Heart right ventricle (tissue), 16 donors: ENCODE results near the gene NT5DC2. TPM values are rescaled to one million over a fixed set of nuclear protein-coding genes. Genes with fewer than 3 reads are reported as not detected.

Experiments used
- ATAC-seq, 8 donors: fragments of 200-7000 bp; cut with Tn5 transposase; one replicate each; pipeline ENCODE4 v1.9.1; 2020; ENCODE audit warnings: mild to moderate bottlenecking in 8 of 8, moderate library complexity in 8 of 8, moderate number of reproducible peaks in 1 of 8
- DNase-seq, 2 donors: peaks; one replicate each; pipeline ENCODE4 v3.0.0-alpha.2; 2020
- H3K27ac ChIP-seq, 10 donors: fragments of 200-600 bp; sonication (generic) in 2 of 10; one replicate each; pipeline versions ENCODE4 v1.5.0 to v1.8.0; 2020 to 2022; ENCODE audit warnings: mild to moderate bottlenecking in 3 of 10
- H3K27me3 ChIP-seq, 7 donors: fragments of 200-600 bp; one replicate each; pipeline ENCODE4 v1.8.0; 2021 to 2022; ENCODE audit warnings: mild to moderate bottlenecking in 2 of 7
- H3K36me3 ChIP-seq, 9 donors: fragments of 200-600 bp; sonication (generic) in 1 of 9; one replicate each; pipeline versions ENCODE4 v1.5.0 to v1.8.0; 2020 to 2022; ENCODE audit warnings: mild to moderate bottlenecking in 2 of 9
- H3K4me1 ChIP-seq, 9 donors: fragments of 200-600 bp; sonication (generic) in 1 of 9; one replicate each; pipeline versions ENCODE4 v1.5.0 to v1.8.0; 2020 to 2022; ENCODE audit warnings: mild to moderate bottlenecking in 4 of 9
- H3K4me3 ChIP-seq, 10 donors: fragments of 200-600 bp; sonication (generic) in 2 of 10; one replicate each; pipeline versions ENCODE4 v1.5.0 to v1.8.0; 2020 to 2022; ENCODE audit warnings: mild to moderate bottlenecking in 7 of 10, moderate library complexity in 2 of 10
- H3K9me3 ChIP-seq, 11 donors: fragments of 200-600 bp in 10 of 11; sonication (generic) in 2 of 11; one replicate each; pipeline versions ENCODE4 v1.5.0 to v1.8.0; 2013 to 2022; ENCODE audit warnings: mild to moderate bottlenecking in 2 of 11, control low read depth in 1 of 11, moderate library complexity in 1 of 11
- WGBS, 2 donors: extraction: QIAGEN DNeasy Blood & Tissue Kit; methylation state at CpG; one replicate each; pipeline ENCODE4 v1.1.7; 2013; ENCODE audit warnings: inconsistent platforms in 1 of 2; 5-methylcytosine and 5-hydroxymethylcytosine counted together
- intact Hi-C, 10 donors: fragments of 100-400 bp; cut with DNase I; formaldehyde crosslinking; loops; one replicate each; pipeline versions ENCODE4 v1.11.1 to v1.14.2; 2022
- polyA plus RNA-seq, 2 donors: library from polyadenylated mRNA; stranded (reverse); fragments of 200-250 nt; gene quantifications; one replicate each; pipeline ENCODE4 v1.2.3, GENCODE V29; 2013
- total RNA-seq, 10 donors: library from RNA; stranded (reverse); fragmentation: NEBNext Ultra II Directional in 3 of 10; extraction: Animal tissue kit (Norgen Biotek cat#: 25700) in 3 of 10; gene quantifications; one replicate each; pipeline versions ENCODE4 v1.2.1 to v1.2.4, GENCODE V29; 2021 to 2023
- TF ChIP-seq, protein P1 (sequence below), 9 donors: fragments of 200-600 bp; sonication (generic) in 2 of 9; IDR thresholded peaks; one replicate each; pipeline versions ENCODE4 v1.5.0 to v1.8.0; 2021 to 2022; ENCODE audit warnings: antibody characterized with exemption in 9 of 9, mild to moderate bottlenecking in 5 of 9, moderate library complexity in 1 of 9
- donor health status: Arrhythmogenic right ventricular cardiomyopathy.
- donor health status: ischemic (EF 13 %, LVEDD 7.1; RV severe dilation, severe dysfunction).
- donor health status: healthy with polysubstance abuse.
- donor health status: DM: no; HTN: yes; CAD: no.
- donor health status: DM: no; HTN: no; CAD: no.
- donor health status: ischemic (EF 25% LVEDD 6.9; RV normal size, moderate dysfunction).
- donor health status: ischemic (EF 25% LVEDD 5.7; RV mildly dilated, moderate dysfunction).
- donor health status: healthy.
- donor health status: DM: yes; HTN: yes; CAD: no.
- donor health status: Ischemic cardiomyopathy.
- donor health status: ischemic (EF 35%, LVEDD 5.7; RV mildly dilated, moderate dysfunction).
- donor health status: nonischemic (EF 11% LVEDD 7.7; RV severe dilation, severe dysfunction).
- donor health status: DM: yes; HTN: yes; CAD: no.
- donor health status: PGD.
- donor health status: ischemic (EF 29% LVEDD 5.4; RV normal size, mild dysfunction).
- donor health status: nonischemic (EF 23%, LVEDD 6.1; RV moderate dilation, normal function).

The NT5DC2 gene
- total and polyA plus RNA-seq, 12 donors, result 25.1 to 138 (median 54.5) TPM

DNA sequence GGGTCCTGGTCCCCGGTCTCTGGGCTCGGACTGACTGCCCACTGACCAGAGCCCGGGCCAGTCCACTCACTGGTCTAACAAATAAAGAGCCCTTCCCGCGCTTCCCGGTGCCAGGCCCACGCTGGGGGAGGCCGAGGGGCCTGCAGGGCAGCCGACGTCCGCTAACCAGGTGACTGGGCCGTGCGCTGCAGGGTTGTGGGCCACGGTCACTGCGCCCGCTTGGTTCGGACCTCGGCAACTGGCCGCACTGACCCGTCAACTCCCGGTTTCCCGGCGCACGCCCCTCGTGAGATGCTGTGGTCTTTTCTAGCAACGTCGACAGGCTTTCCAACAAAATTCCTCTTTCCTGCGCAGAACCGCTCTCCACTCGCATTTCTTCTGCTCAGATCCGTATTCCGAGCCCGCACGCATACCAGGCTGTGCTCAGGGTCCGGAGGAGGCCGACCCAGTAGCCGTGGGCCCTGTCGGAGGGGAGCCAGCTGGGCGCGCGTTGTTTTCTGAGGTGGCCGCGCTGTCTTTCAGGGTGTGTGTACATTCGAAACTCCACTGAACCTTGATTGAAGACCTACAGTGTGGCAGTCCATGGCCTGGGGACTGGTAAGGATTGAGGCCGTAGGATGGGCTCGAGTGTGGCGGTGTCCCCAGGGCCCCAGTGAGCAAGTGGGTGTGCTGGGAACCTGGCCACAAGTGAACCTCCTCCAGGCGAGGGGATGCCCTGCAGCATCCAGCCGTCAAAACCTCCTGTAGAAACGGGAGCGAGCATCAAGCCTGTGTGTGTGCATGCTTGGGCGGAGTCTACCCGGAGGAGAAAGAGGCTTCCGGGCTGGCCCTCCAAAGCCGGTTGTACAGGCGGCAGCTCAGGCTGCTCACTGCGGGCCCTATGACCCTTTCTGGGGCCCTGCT is 875 bp upstream of the NT5DC2 start:
- Histone ChIP-seq H3K9me3 (no peaks in the 10 kb centered on the region), H3K4me1 (peaks cover 44 to 88% (median 69%) of the 10 kb centered on the region in 9 donors), H3K27ac (peak overlapping the region; percentile 71 to 87 (median 82)), H3K36me3 (peaks cover 0 to 5% (median 0%) of the 10 kb centered on the region in 9 donors), H3K4me3 (peak overlapping the region; percentile 45 to 68 (median 60)), H3K27me3 (no peaks in the 10 kb centered on the region)
- intact Hi-C loops, result loop anchor here in 6 of 10 donors (5.0 kb wide), 3 partner anchors 42 to 62 kb away; no protein-coding TSS in a partner anchor
- WGBS, 2 donors, result 53 to 62% methylated on average over 57 of the region's 57 CpGs
- ATAC-seq, result no peak
- TF ChIP-seq, protein P1, sequence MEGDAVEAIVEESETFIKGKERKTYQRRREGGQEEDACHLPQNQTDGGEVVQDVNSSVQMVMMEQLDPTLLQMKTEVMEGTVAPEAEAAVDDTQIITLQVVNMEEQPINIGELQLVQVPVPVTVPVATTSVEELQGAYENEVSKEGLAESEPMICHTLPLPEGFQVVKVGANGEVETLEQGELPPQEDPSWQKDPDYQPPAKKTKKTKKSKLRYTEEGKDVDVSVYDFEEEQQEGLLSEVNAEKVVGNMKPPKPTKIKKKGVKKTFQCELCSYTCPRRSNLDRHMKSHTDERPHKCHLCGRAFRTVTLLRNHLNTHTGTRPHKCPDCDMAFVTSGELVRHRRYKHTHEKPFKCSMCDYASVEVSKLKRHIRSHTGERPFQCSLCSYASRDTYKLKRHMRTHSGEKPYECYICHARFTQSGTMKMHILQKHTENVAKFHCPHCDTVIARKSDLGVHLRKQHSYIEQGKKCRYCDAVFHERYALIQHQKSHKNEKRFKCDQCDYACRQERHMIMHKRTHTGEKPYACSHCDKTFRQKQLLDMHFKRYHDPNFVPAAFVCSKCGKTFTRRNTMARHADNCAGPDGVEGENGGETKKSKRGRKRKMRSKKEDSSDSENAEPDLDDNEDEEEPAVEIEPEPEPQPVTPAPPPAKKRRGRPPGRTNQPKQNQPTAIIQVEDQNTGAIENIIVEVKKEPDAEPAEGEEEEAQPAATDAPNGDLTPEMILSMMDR (IDR thresholded peaks at IDR 0.05), result no peak
- peak in 1 of 2 donors; percentile 30 for DNase-seq

- Histone ChIP-seq H3K4me3 (peak overlapping the region; percentile 58 to 73 (median 68)), H3K9me3 (no peaks in the 10 kb centered on the region), H3K27ac (peak overlapping the region; percentile 42 to 91 (median 82)), H3K27me3 (no peaks in the 10 kb centered on the region), H3K36me3 (peaks cover 0 to 12% (median 2%) of the 10 kb centered on the region in 9 donors), H3K4me1 (peaks cover 43 to 86% (median 73%) of the 10 kb centered on the region in 9 donors)
- intact Hi-C loops, result loop anchor here in 2 of 10 donors (5.0 kb wide), 2 partner anchors 41 to 51 kb away; no protein-coding TSS in a partner anchor
- TF ChIP-seq, protein P1 (IDR thresholded peaks at IDR 0.05), result no peak
- WGBS, 2 donors, result 3 to 4% methylated on average over 77 to 78 of the region's 78 CpGs
- ATAC-seq (no peak), DNase-seq (peak in 1 of 2 donors; percentile 47)
Observed at GRCh38 chr3:52532838-52533622, 627 bp downstream of the NT5DC2 start.

- peaks cover 38 to 86% (median 68%) of the 10 kb centered on the region in 9 donors for H3K4me1 ChIP-seq
- 42 to 43% methylated on average over 5 of the region's 5 CpGs for WGBS, 2 donors
- H3K9me3 ChIP-seq, result no peaks in the 10 kb centered on the region
- TF ChIP-seq, protein P1 (IDR thresholded peaks at IDR 0.05), result no peak
- peak overlapping the region; percentile 58 to 73 (median 68) for H3K4me3 ChIP-seq
- H3K27me3 ChIP-seq, result no peaks in the 10 kb centered on the region
- peak overlapping the region; percentile 42 to 91 (median 82) for H3K27ac ChIP-seq
- DNase-seq (no peak), ATAC-seq (no peak)
- peaks cover 0 to 17% (median 7%) of the 10 kb centered on the region in 9 donors for H3K36me3 ChIP-seq
- intact Hi-C loops, result loop anchor here in 2 of 10 donors (5.0 kb wide), 2 partner anchors 40 to 50 kb away; no protein-coding TSS in a partner anchor
Observed at GRCh38 chr3:52532517-52532837, 1.2 kb downstream of the NT5DC2 start.
